Measurements from ENCODE around the gene NDC1. TPM values are rescaled to one million over a fixed set of nuclear protein-coding genes. Genes with fewer than 3 reads are reported as not detected.

NDC1 gene
- total and polyA plus RNA-seq, 12 donors, result 2.0 to 8.0 (median 5.7) TPM

- H3K27me3 ChIP-seq, result no peaks in the 10 kb centered on the region
- H3K9me3 ChIP-seq, result no peaks in the 10 kb centered on the region
- H3K4me3 ChIP-seq, result no peak overlapping the region
- ATAC-seq (no peak), DNase-seq (no peak)
- H3K36me3 ChIP-seq, result peaks cover 0 to 71% (median 28%) of the 10 kb centered on the region in 9 donors
- TF ChIP-seq, protein P1, sequence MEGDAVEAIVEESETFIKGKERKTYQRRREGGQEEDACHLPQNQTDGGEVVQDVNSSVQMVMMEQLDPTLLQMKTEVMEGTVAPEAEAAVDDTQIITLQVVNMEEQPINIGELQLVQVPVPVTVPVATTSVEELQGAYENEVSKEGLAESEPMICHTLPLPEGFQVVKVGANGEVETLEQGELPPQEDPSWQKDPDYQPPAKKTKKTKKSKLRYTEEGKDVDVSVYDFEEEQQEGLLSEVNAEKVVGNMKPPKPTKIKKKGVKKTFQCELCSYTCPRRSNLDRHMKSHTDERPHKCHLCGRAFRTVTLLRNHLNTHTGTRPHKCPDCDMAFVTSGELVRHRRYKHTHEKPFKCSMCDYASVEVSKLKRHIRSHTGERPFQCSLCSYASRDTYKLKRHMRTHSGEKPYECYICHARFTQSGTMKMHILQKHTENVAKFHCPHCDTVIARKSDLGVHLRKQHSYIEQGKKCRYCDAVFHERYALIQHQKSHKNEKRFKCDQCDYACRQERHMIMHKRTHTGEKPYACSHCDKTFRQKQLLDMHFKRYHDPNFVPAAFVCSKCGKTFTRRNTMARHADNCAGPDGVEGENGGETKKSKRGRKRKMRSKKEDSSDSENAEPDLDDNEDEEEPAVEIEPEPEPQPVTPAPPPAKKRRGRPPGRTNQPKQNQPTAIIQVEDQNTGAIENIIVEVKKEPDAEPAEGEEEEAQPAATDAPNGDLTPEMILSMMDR (IDR thresholded peaks at IDR 0.05), result no peak
- WGBS, 2 donors, result 80 to 85% methylated on average over 7 of the region's 7 CpGs
- no peak overlapping the region for H3K27ac ChIP-seq
- H3K4me1 ChIP-seq, result no peaks in the 10 kb centered on the region
- intact Hi-C loops (cut with DNase I), result loop anchor here in 7 of 10 donors (5.0 to 10.0 kb wide), 8 partner anchors 85 to 952 kb away; partner anchors contain the start of genes IFT25 (in 1 of the 7), LRRC42 (in 1 of the 7) and TTC22 (in 1 of the 7)
These were observed 24.4 kb upstream of the NDC1 start for GRCh38 chr1:53862507-53862906.

DNA sequence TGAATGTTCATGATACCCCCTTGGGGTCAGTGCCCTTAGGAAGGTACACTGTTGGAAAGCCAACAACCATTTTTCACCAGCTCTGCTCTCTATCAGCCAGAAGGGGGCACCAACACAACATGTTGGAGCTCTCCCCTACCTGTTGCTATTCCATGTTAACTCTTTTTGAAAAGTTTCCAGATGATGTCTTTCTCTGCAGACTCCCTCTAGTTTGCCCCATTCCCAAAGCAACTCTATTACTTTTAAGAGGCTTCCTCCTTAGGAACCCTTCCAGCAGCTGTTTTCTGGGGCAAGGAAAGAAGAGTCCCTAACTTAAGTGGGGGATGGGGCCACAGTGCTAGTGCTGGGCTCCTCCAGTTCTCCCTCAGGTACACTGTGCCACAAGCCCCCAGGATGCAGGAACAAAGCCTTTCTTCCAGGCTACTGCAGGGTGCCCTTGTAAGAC lies 22.9 kb upstream of the NDC1 start:
- no peak overlapping the region for H3K4me3 ChIP-seq
- no peaks in the 10 kb centered on the region for H3K4me1 ChIP-seq
- no peaks in the 10 kb centered on the region for H3K27me3 ChIP-seq
- DNase-seq (peak in 1 of 2 donors; percentile 28), ATAC-seq (peak in 6 of 8 donors; percentile 51 to 72 (median 64))
- no peaks in the 10 kb centered on the region for H3K9me3 ChIP-seq
- H3K27ac ChIP-seq, result no peak overlapping the region
- TF ChIP-seq, protein P1 (IDR thresholded peaks at IDR 0.05), result peak; percentile 43 to 82 (median 74)
- H3K36me3 ChIP-seq, result peaks cover 0 to 74% (median 36%) of the 10 kb centered on the region in 9 donors
- intact Hi-C loops (cut with DNase I), result loop anchor here in 7 of 10 donors (2.0 to 10.0 kb wide), 9 partner anchors 86 to 954 kb away; partner anchors contain the start of genes IFT25 (in 1 of the 7), LRRC42 (in 1 of the 7) and TTC22 (in 1 of the 7)

DNA sequence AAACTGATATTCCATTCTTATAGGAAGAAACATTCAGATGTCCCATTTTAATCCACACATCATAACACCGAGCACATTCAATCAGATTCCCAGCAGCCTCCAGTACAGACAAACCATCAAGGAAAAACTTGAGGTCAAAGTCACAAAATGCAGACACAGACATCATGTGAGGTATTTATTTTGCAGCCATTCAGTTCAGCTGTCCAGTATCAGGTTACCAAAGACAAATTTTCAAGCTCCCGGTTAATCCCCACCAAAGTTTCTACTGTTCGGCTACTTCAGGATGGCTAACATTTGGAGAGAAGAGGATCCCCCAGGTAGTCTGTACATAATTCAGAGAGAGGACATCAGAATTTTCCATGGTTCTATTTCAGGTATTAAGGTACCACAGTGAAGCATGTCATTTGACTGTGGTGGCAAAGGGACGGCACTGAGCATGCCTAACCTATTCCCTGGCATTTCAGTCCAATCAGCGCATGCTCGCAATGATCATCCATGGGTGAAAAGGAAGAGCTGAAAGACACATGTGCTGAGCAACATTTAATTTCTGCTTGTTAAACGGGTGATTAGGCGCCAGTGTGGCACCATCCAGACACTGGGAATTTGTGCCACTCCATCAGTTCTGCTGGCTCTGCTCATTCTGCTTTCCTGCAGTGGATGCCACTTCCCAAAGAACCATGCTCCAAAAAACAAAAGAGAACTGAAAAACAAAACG lies 13.6 kb upstream of the NDC1 start:
- ATAC-seq (no peak), DNase-seq (no peak)
- no peaks in the 10 kb centered on the region for H3K27me3 ChIP-seq
- no peaks in the 10 kb centered on the region for H3K9me3 ChIP-seq
- no peaks in the 10 kb centered on the region for H3K4me1 ChIP-seq
- H3K36me3 ChIP-seq, result peaks cover 0 to 63% (median 29%) of the 10 kb centered on the region in 9 donors
- H3K27ac ChIP-seq, result no peak overlapping the region
- TF ChIP-seq, protein P1 (IDR thresholded peaks at IDR 0.05), result no peak
- 90 to 93% methylated on average over 9 of the region's 9 CpGs for WGBS, 2 donors
- H3K4me3 ChIP-seq, result no peak overlapping the region
- intact Hi-C loops (cut with DNase I), result loop anchor here in 1 of 10 donors (10.0 kb wide), 1 partner anchor 963 kb away; no protein-coding TSS in a partner anchor

- Histone ChIP-seq H3K27ac (no peak overlapping the region), H3K9me3 (no peaks in the 10 kb centered on the region), H3K36me3 (peaks cover 0 to 47% (median 15%) of the 10 kb centered on the region in 9 donors), H3K27me3 (no peaks in the 10 kb centered on the region), H3K4me3 (no peak overlapping the region), H3K4me1 (no peaks in the 10 kb centered on the region)
- WGBS, 2 donors, result 86 to 91% methylated on average over 7 of the region's 7 CpGs
- intact Hi-C loops (cut with DNase I), result loop anchor here in 1 of 10 donors (10.0 kb wide), 1 partner anchor 965 kb away; no protein-coding TSS in a partner anchor
- no peak for ATAC-seq
- TF ChIP-seq, protein P1 (IDR thresholded peaks at IDR 0.05), result no peak
- DNase-seq, result no peak
These were observed 12.1 kb upstream of the NDC1 start for GRCh38 chr1:53850082-53850673.

Data from heart right ventricle (tissue), 16 donors.